ENCODE data around the gene PTGER3.

- TF ChIP-seq, protein P1, sequence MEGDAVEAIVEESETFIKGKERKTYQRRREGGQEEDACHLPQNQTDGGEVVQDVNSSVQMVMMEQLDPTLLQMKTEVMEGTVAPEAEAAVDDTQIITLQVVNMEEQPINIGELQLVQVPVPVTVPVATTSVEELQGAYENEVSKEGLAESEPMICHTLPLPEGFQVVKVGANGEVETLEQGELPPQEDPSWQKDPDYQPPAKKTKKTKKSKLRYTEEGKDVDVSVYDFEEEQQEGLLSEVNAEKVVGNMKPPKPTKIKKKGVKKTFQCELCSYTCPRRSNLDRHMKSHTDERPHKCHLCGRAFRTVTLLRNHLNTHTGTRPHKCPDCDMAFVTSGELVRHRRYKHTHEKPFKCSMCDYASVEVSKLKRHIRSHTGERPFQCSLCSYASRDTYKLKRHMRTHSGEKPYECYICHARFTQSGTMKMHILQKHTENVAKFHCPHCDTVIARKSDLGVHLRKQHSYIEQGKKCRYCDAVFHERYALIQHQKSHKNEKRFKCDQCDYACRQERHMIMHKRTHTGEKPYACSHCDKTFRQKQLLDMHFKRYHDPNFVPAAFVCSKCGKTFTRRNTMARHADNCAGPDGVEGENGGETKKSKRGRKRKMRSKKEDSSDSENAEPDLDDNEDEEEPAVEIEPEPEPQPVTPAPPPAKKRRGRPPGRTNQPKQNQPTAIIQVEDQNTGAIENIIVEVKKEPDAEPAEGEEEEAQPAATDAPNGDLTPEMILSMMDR (conservative IDR thresholded peaks at IDR 0.05 in 1 of 2, IDR thresholded peaks at IDR 0.05 in 1 of 2; ENCODE audit: low read depth in 1 of 2, low read length in 2 of 2) = no peak
- no peak for TF ChIP-seq EZH2 (IDR thresholded peaks at IDR 0.05; ENCODE audit: low read length, missing control alignments)
Observed at GRCh38 chr1:70945676-70946075, 101.9 kb downstream of the PTGER3 start.
